OCI-LY1 (cell line): Measurements from ENCODE around the gene FRK.

Experiments used
- H2AFZ ChIP-seq: fragments of 200-600 bp; sonication (generic), shearing (Covaris generic); 2 replicates; pipeline ENCODE4 v1.6.0; 2014; ENCODE audit warnings: antibody characterized with exemption, mild to moderate bottlenecking, low read length
- H3F3A ChIP-seq: fragments of 200-600 bp; sonication (generic), shearing (Covaris generic); 2 replicates; pipeline ENCODE4 v1.6.0; 2014; ENCODE audit warnings: mild to moderate bottlenecking, antibody characterized with exemption, low read length, moderate library complexity; ENCODE audit not compliant: insufficient read depth
- H3K27ac ChIP-seq: fragments of 200-600 bp; sonication (generic); 2 replicates; pipeline ENCODE4 v1.5.1; 2014; ENCODE audit warnings: low read length, mixed run types, mild to moderate bottlenecking, low read depth; ENCODE audit not compliant: poor library complexity, severe bottlenecking
- H3K27me3 ChIP-seq: fragments of 200-600 bp; sonication (generic); 2 replicates; pipeline ENCODE4 v1.6.0; 2014; ENCODE audit warnings: antibody characterized with exemption, mild to moderate bottlenecking, low read length, moderate library complexity; ENCODE audit not compliant: insufficient read depth
- H3K36me3 ChIP-seq: fragments of 200-600 bp; sonication (generic); 2 replicates; pipeline ENCODE4 v1.6.1; 2014; ENCODE audit warnings: mild to moderate bottlenecking, antibody characterized with exemption, low read length, moderate library complexity, mixed read lengths; ENCODE audit not compliant: insufficient read depth
- H3K4me1 ChIP-seq: fragments of 200-600 bp; sonication (generic); 2 replicates; pipeline ENCODE4 v1.5.1; 2014; ENCODE audit warnings: mild to moderate bottlenecking, low read length, moderate library complexity; ENCODE audit not compliant: insufficient read depth, severe bottlenecking
- H3K4me2 ChIP-seq: fragments of 200-600 bp; sonication (generic), shearing (Covaris generic); 2 replicates; pipeline ENCODE4 v1.6.1; 2014; ENCODE audit warnings: low read length
- H3K4me3 ChIP-seq: fragments of 200-600 bp; sonication (generic); 2 replicates; pipeline ENCODE4 v1.5.1; 2014; ENCODE audit warnings: low read length, low read depth, mild to moderate bottlenecking, mixed read lengths; ENCODE audit not compliant: poor library complexity, severe bottlenecking
- H3K79me2 ChIP-seq: fragments of 200-600 bp; shearing (Covaris generic); 2 replicates; pipeline ENCODE4 v1.6.1; 2016; ENCODE audit warnings: mixed run types, low read length, mixed read lengths; ENCODE audit not compliant: insufficient read depth
- H3K9ac ChIP-seq: fragments of 200-600 bp; sonication (generic), shearing (Covaris generic); 2 replicates; pipeline ENCODE4 v1.6.1; 2014; ENCODE audit warnings: mild to moderate bottlenecking, low read length, mixed read lengths
- H3K9me2 ChIP-seq: fragments of 200-600 bp; sonication (generic), shearing (Covaris generic); 2 replicates; pipeline ENCODE4 v1.6.1; 2014; ENCODE audit warnings: low read depth, mild to moderate bottlenecking, low read length, mixed read lengths
- H3K9me3 ChIP-seq: fragments of 200-600 bp; shearing (Covaris generic); 2 replicates; pipeline ENCODE4 v1.6.1; 2014; ENCODE audit warnings: low read length, mixed read lengths
- H4K20me1 ChIP-seq: fragments of 200-600 bp; sonication (generic), shearing (Covaris generic); 2 replicates; pipeline ENCODE4 v1.6.0; 2016; ENCODE audit warnings: mild to moderate bottlenecking, low read length; ENCODE audit not compliant: insufficient read depth
- EZH2 ChIP-seq: fragments of 200-600 bp; sonication (generic), shearing (Covaris generic); IDR thresholded peaks from 2 replicates; pipeline ENCODE4 v1.8.0; 2017; ENCODE audit warnings: borderline replicate concordance, mixed run types, mild to moderate bottlenecking, antibody characterized with exemption, low read length, moderate library complexity, mixed read lengths
- TF ChIP-seq, protein P1 (sequence below): fragments of 200-600 bp; sonication (generic), shearing (Covaris generic); IDR thresholded peaks from 2 replicates; pipeline ENCODE4 v1.5.1; 2017; ENCODE audit warnings: mild to moderate bottlenecking, antibody characterized with exemption, low read length, moderate library complexity, mixed read lengths

Gene FRK

GRCh38 chr6:116022841-116023445, 37.7 kb downstream of the FRK start:
- H3K9me2 ChIP-seq: no peaks in the 10 kb centered on the region
- H2AFZ ChIP-seq: no peak overlapping the region
- no peak overlapping the region for H3K27ac ChIP-seq
- H3K4me3 ChIP-seq: no peak overlapping the region
- H3K27me3 ChIP-seq: no peaks in the 10 kb centered on the region
- TF ChIP-seq, protein P1, sequence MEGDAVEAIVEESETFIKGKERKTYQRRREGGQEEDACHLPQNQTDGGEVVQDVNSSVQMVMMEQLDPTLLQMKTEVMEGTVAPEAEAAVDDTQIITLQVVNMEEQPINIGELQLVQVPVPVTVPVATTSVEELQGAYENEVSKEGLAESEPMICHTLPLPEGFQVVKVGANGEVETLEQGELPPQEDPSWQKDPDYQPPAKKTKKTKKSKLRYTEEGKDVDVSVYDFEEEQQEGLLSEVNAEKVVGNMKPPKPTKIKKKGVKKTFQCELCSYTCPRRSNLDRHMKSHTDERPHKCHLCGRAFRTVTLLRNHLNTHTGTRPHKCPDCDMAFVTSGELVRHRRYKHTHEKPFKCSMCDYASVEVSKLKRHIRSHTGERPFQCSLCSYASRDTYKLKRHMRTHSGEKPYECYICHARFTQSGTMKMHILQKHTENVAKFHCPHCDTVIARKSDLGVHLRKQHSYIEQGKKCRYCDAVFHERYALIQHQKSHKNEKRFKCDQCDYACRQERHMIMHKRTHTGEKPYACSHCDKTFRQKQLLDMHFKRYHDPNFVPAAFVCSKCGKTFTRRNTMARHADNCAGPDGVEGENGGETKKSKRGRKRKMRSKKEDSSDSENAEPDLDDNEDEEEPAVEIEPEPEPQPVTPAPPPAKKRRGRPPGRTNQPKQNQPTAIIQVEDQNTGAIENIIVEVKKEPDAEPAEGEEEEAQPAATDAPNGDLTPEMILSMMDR: no peak
- TF ChIP-seq EZH2: no peak
- H3K9me3 ChIP-seq: no peaks in the 10 kb centered on the region
- no peak overlapping the region for H3K9ac ChIP-seq
- H4K20me1 ChIP-seq: no peaks in the 10 kb centered on the region
- H3K36me3 ChIP-seq: no peaks in the 10 kb centered on the region
- H3K4me1 ChIP-seq: peaks cover 15% of the 10 kb centered on the region
- H3K79me2 ChIP-seq: no peaks in the 10 kb centered on the region
- H3F3A ChIP-seq: no peaks in the 10 kb centered on the region
- H3K4me2 ChIP-seq: no peak overlapping the region

- H3K9me2 ChIP-seq: no peaks in the 10 kb centered on the region
- H3K27ac ChIP-seq: no peak overlapping the region
- H2AFZ ChIP-seq: no peak overlapping the region
- H4K20me1 ChIP-seq: no peaks in the 10 kb centered on the region
- H3K9me3 ChIP-seq: no peaks in the 10 kb centered on the region
- no peaks in the 10 kb centered on the region for H3F3A ChIP-seq
- H3K4me3 ChIP-seq: no peak overlapping the region
- H3K9ac ChIP-seq: no peak overlapping the region
- no peaks in the 10 kb centered on the region for H3K27me3 ChIP-seq
- H3K36me3 ChIP-seq: no peaks in the 10 kb centered on the region
- H3K4me2 ChIP-seq: no peak overlapping the region
- no peaks in the 10 kb centered on the region for H3K79me2 ChIP-seq
- H3K4me1 ChIP-seq: peaks cover 32% of the 10 kb centered on the region
- TF ChIP-seq, protein P1: no peak
- TF ChIP-seq EZH2: no peak
Measured at GRCh38 chr6:116020738-116021137, 40.0 kb downstream of the FRK start.

DNA sequence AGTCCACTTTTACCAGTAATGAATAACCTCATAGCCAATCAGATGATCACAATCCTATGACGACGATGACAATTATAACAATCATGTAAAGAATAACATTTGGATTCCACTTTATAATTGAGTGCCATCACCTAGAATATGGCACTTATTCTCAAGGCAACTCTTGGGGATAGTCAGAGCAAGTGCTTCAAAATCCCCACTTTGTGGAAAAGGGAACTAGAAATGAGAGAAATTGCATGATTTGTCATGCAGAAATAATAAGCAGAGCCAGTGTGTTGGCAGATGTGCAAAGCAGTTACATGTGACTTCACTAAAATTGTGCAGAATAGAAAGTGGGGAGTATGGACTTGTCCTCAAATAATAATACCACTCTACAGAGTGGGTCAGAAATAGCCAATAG, 41.3 kb downstream of the FRK start:
- H3K4me2 ChIP-seq: no peak overlapping the region
- TF ChIP-seq, protein P1: no peak
- no peak for TF ChIP-seq EZH2

More for the DNA sequence above, 41.3 kb downstream of the FRK start:
- Histone ChIP-seq H3F3A (no peaks in the 10 kb centered on the region), H3K4me3 (no peak overlapping the region), H4K20me1 (no peaks in the 10 kb centered on the region), H2AFZ (no peak overlapping the region), H3K27ac (peak overlapping the region; percentile 24), H3K79me2 (no peaks in the 10 kb centered on the region), H3K27me3 (no peaks in the 10 kb centered on the region), H3K9me2 (no peaks in the 10 kb centered on the region), H3K36me3 (no peaks in the 10 kb centered on the region), H3K4me1 (peaks cover 32% of the 10 kb centered on the region), H3K9ac (no peak overlapping the region), H3K9me3 (no peaks in the 10 kb centered on the region)
